ENCODE data around the gene NSMF.

NSMF gene

GRCh38 chr9:137429974-137430722 lies 29.0 kb downstream of the NSMF start:
- no peak for DNase-seq (ENCODE audit: low read depth)

- DNase-seq (ENCODE audit: low read depth) = no peak
These were observed 29.6 kb downstream of the NSMF start for GRCh38 chr9:137429546-137429890.

- DNase-seq (ENCODE audit: low read depth) = no peak
These were observed 30.1 kb downstream of the NSMF start for GRCh38 chr9:137428841-137429545.

GRCh38 chr9:137428311-137428630 lies 30.9 kb downstream of the NSMF start:
- DNase-seq (ENCODE audit: low read depth) = no peak

DNA sequence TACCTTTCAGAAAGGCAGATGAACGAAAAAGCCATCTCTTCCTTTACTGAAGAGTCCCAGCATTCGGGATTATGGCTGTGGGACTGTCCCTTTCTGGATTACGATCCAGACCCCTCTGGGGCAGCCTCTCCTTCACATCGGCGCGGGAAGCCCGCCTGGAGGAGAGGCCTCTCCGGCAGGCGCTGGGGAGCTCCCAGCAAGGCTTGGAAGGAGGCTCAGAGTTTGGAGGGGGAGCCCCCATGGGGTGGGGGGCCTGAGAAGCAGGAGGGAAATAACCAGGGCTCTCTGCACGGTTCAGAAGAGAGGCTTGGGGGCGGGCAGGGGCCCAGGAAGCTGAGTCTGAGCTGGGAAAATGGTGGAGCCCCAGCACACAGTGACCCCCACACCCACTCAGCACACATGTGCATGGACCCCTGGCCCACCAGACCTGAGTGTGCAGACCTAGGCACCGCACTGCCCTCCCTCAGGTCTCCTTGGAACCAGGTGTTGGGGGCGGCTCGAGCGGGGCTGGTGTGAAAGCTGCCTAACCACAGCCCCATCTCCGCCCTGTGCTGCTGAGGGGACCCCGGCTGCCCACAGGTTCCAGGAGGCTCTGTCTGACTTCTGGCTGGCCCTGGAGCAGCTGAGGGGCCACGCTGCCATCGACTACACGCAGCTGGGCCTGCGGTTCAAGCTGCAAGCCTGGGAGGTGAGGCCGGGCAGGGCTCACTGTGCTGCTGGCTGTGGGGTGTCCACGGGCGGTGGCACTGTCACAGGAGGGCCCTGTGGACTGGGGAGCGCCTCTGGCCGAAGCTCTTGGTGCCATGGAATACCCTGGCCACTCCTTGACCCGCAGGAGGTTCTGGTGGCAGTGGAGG lies 31.5 kb downstream of the NSMF start:
- no peak for DNase-seq (ENCODE audit: low read depth)

GRCh38 chr9:137426018-137426681 lies 33.0 kb downstream of the NSMF start:
- no peak for DNase-seq (ENCODE audit: low read depth)

DNA sequence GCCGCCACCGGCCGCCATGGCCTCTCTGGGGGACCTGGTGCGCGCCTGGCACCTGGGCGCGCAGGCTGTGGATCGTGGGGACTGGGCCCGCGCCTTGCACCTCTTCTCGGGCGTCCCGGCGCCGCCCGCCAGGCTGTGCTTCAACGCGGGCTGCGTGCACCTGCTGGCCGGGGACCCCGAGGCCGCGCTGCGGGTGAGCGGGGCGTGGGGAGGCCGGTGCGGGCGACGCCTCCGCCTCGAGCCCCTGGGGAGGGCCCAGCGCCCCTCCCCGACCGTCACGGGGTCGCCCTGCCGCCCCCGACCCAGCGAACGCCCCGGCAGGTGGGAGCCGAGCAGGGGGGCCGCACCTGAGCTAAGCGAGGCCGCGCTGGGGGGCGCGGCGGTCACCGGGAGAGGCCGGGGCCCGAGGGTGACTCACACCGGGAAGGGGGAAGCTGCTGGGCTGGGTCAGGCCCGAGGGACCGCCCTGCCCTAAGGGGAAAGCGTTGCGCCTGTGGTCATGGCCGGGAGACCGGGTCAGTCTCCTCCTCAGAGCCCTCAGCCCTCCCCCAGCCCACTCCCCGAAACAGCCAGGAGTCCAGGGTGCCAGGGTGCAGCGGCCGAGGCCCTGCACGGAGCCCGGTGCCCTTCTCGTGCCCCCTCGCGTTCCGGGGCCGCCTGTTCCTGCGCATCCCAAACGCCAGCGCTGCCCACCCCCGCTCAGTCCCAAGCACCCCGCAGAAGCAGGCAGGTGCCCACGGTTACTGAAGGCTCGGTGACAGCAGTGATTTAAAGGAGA lies 35.4 kb downstream of the NSMF start:
- no peak for DNase-seq (ENCODE audit: low read depth)

DNA sequence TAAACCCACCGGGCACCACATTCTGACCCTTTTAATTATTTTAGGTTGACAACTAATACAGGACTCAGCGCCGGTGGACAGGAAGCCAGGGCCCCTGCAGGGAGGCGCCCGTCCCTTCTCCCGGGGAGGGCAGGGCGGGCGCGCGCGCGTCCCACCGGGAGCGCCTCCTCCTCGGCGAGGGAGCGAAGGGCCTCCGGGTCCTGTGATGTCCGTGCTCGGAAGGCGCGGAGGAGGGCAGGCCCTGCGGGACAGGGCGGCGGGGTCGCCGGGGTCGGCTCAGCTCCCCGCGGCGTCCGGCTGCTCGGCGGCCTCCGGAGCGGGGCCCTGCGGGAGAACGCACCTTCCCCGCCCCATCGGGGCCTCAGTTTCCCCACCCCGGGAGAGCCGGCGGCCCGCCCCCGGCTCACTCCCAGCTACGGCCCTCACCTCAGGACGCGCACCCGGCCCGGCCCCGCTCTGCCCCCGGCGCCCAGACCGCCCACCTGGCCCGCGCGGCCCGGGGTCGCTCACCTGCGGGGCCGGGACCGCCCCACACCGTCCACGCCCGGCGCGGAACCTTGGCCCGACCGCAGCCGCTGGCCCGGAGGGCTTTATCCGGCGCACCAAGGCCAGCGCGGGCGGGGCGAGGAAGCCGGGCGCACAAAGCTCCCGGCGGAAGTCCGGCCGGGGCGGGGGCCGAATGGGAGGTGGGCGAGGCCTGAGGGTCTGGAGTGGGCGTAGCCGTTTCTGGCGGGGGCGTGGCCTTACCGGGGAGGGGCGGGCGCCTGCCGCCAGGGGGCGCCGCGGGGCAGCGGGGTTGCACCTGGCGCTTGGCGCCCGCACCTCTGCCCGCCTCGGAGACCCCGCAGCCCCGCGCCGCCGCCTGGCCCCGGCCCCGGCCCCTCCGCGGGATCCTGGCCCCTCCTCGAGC lies 36.3 kb downstream of the NSMF start, which contains the start of the genes EXD3 and NOXA1:
Gene EXD3, minus strand, starts transcription at position 559 of the 910 bp plus-strand sequence. CDS start 27,805 bp downstream, outside the sequence.
Gene NOXA1, plus strand, starts transcription at position 790 of the 910 bp plus-strand sequence. CDS start 137 bp downstream, outside the sequence.
- peak; percentile 82 for DNase-seq (ENCODE audit: low read depth)

GRCh38 chr9:137421838-137422603 lies 37.1 kb downstream of the NSMF start:
- no peak for DNase-seq (ENCODE audit: low read depth)

GRCh38 chr9:137417161-137418021 lies 41.7 kb downstream of the NSMF start:
- no peak for DNase-seq (ENCODE audit: low read depth)

DNA sequence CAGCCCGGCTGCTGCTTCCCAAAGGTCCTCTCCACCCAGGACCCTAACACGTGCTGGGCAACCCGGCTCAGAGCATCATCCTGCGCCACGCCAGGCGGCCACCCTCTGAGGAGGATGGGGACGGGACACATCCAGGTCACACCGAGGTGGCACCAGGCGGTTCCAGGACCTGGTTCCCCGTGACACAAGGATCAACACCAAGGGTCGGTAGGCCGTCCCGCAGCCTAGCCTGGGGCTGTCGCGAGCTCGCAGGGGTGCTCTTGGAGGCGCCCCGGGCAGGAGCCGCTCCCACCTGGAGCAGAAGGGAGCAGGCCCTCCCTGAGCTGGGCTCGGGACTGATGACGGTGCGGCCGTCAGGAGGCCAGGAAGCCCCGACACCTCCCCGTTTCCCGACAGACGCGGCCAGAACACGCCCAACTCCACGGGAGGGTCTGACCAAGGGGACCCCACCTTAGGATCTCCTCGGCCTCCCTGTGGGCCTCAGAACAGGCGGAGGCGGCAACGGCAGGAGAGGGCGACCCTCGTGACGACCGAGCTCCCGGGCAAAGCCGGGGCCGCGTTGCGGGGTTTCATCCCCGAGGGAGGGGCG lies 42.5 kb downstream of the NSMF start:
- no peak for DNase-seq (ENCODE audit: low read depth)

GRCh38 chr9:137416006-137416562 lies 43.0 kb downstream of the NSMF start:
- no peak for DNase-seq (ENCODE audit: low read depth)

DNA sequence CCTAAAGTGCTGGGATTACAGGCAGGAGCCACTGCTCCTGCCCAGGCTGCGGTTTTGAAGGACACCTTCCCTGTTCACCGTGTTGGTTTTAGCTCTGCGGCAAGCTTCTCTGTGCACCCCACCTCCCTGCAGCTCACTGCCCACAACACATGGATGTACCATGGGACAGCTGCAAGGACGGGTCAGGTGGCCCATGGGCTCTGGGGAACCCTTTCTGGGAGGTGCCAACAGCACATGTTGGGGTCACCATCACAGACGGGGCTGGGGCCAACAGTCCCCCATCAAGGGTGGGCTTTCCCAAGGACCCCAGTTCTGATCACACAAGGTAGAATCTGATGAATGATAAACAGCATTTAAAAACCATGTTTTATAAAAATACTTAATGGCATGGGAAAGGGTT lies 43.7 kb downstream of the NSMF start:
- no peak for DNase-seq (ENCODE audit: low read depth)

DNA sequence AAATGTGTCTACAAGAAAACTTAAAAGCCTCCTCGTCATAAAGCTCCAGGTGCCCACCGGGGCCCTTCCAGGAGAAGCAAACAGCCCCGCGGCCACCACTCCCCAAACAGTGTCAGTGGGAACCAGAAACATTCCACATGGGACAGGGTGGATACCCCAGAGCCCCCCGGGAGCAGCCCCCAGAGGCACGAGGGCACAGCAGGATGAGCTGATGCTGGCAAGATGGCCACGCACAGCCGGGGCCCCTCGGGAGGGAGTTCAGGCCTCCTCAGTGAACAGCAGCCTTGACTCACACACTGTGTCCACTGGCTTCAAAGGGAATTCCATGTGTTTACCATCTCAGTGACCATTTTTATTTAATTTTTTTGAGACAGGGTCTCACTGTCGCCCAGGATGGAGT lies 46.7 kb downstream of the NSMF start:
- DNase-seq (ENCODE audit: low read depth) = no peak

DNA sequence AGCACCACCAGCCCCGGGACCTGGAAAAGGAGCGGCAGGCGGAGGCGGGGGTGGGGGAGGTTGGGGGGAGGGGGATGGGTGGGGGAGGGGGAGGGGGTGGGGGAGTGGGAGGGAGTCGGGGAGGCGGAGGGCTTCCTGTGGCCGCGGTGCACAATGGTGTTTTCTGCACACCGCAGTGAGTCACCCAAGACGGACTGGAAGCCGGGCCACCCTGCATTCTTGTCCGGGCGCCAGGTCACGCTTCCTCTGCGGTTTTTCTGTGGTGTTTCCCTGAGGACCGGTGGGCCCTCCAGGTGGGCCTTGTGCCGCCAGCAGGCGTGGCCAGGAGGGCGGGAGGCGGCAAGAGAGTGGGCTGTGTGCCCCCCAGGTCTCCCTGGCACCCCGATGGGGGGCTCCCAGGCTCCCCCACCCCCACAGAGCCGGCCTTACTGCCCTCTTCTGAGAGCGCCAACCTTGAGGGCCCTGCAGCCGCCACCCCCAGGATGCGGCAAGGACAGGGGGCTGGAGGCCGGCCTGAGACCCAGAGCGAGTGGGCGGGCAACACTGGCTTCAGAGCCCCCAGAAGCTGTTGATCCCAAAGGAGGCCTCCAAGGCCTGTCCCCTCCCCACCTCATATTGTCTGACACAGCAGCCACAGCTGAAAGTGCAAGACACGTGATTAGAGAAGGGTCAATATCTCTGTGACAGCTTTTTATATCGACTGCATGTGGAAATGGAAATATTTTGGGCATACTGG lies 47.3 kb downstream of the NSMF start:
- no peak for DNase-seq (ENCODE audit: low read depth)

DNA sequence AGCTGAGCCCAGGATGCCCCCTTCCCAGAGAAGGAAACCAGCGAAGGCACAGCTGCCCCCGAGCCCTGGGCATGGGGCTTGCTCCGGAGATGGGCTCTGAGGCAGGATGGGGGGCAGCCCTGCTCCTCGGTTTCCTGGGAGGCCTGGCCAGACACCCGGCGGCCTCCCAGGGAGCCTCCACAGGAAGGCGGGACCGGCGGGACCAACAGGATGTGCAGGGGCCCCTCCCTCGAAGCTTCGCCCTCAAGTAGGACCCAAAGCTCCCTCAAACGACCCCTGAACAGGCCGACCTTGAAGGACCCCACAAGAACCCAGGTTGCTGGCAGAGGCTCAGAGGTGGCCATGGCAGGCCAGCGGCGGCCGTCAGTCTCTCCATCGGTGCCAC lies 47.9 kb downstream of the NSMF start:
- no peak for DNase-seq (ENCODE audit: low read depth)

GRCh38 chr9:137410891-137411249 lies 48.3 kb downstream of the NSMF start:
- no peak for DNase-seq (ENCODE audit: low read depth)

Measured in T-helper 22 cell (primary cell).